Nephron (organoid): Measurements from ENCODE around the gene TMEM242.

Source experiments
- H3K27ac Mint-ChIP-seq, 3 experiments: 2 replicates each; pipeline ENCODE4 v1.8.0; 2020; ENCODE audit warnings: mixed read lengths in 3 of 3, mild to moderate bottlenecking in 2 of 3, moderate library complexity in 1 of 3
- H3K27me3 Mint-ChIP-seq: 2 replicates; pipeline ENCODE4 v1.8.0; 2021; ENCODE audit warnings: low read depth, mild to moderate bottlenecking, moderate library complexity, mixed read lengths
- H3K36me3 Mint-ChIP-seq: 2 replicates; pipeline ENCODE4 v1.8.0; 2020; ENCODE audit warnings: low read depth, mixed read lengths
- H3K4me1 Mint-ChIP-seq: 2 replicates; pipeline ENCODE4 v1.8.0; 2020; ENCODE audit warnings: mixed read lengths
- H3K4me3 Mint-ChIP-seq, 3 experiments: 2 replicates each; pipeline ENCODE4 v1.8.0; 2020; ENCODE audit warnings: mild to moderate bottlenecking in 3 of 3, mixed read lengths in 3 of 3, moderate library complexity in 2 of 3
- H3K9me3 Mint-ChIP-seq: 2 replicates; pipeline ENCODE4 v1.8.0; 2020; ENCODE audit warnings: mixed read lengths
- CTCF ChIP-seq, 3 experiments: fragments of 200-600 bp; sonication (generic); IDR thresholded peaks; one replicate each; pipeline ENCODE4 v1.5.0; 2021; ENCODE audit warnings: antibody characterized with exemption in 3 of 3; ENCODE audit not compliant: unreplicated experiment in 3 of 3

Gene TMEM242

DNA sequence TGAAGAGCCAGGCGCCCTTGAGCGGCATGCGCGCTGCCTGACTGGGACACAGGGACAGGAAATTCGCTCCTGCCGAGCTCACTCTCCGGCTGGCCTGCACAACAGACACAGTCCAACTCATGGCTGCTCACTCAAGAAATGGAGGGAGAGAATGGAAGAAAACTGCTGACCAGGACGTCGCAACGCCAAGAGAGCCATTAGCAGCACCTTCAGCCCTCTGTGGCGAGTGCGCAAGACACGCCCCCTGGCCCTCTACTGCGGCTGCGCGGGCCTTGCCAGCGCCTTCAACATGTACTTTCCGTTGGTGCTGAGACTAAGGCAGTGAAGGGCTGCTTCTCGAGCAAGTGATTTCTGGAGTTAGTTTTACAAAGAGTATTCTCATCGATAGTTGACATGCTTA is 23.3 kb downstream of the TMEM242 start:
- H3K4me3 Mint-ChIP-seq = no peak overlapping the region
- H3K27ac Mint-ChIP-seq = no peak overlapping the region
- peaks cover 10% of the 10 kb centered on the region for H3K36me3 Mint-ChIP-seq
- no peaks in the 10 kb centered on the region for H3K27me3 Mint-ChIP-seq
- TF ChIP-seq CTCF (IDR thresholded peaks at IDR 0.05; ENCODE audit: unreplicated experiment in 3 of 3) = no peak
- H3K4me1 Mint-ChIP-seq = peaks cover 12% of the 10 kb centered on the region
- no peaks in the 10 kb centered on the region for H3K9me3 Mint-ChIP-seq

DNA sequence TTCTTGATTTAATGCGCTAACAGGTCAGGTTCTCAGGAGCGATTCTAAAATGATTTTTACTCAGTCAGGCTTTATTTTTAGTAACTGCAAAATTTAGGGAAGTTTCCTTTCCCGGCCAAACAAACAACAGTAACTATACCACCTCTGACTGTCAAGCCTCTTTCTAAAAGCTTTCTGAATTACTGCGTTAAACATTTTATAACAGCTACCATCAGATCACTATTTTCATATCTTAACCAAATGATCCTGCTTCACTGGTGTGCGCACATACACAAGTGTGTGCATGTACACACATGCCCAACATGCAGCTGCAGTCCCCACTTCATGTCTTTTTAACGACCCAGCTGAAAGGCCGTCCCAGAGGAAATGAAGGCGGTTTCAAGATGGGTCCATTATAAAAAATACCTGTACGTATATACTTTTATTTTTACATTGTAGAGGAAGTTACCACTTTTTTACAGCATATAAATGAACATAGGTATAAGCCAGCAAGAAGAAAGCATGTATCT is 25.0 kb downstream of the TMEM242 start:
- Mint-ChIP-seq H3K27ac (no peak overlapping the region), H3K4me3 (no peak overlapping the region), H3K9me3 (no peaks in the 10 kb centered on the region), H3K27me3 (no peaks in the 10 kb centered on the region), H3K4me1 (peaks cover 11% of the 10 kb centered on the region), H3K36me3 (peaks cover 15% of the 10 kb centered on the region)
- TF ChIP-seq CTCF (IDR thresholded peaks at IDR 0.05; ENCODE audit: unreplicated experiment in 3 of 3) = no peak

GRCh38 chr6:157294654-157295053 is 28.7 kb downstream of the TMEM242 start:
- Mint-ChIP-seq H3K36me3 (peaks cover 34% of the 10 kb centered on the region), H3K27me3 (no peaks in the 10 kb centered on the region)

DNA sequence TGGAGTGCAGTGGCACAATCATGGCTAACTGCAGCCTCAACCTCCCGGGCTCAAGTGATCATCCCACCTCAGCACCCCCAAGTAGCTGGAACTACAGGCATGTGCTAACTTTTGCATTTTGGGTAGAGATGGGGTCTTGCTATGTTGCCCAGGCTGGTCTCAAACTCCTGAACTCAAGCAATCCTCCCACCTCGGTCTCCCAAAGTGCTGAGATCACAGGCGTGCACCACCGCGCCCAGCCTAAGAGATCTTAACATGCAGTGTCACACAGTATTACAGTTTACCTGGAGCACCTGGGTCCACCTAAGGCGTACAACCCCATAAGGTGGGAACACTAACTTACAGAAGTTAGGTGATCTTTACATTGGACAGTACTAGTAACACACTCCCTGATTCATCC is 29.5 kb downstream of the TMEM242 start:
- H3K4me1 Mint-ChIP-seq = peaks cover 6% of the 10 kb centered on the region
- no peak overlapping the region for H3K4me3 Mint-ChIP-seq
- TF ChIP-seq CTCF (IDR thresholded peaks at IDR 0.05; ENCODE audit: unreplicated experiment in 3 of 3) = no peak

More at GRCh38 chr6:157294654-157295053, 28.7 kb downstream of the TMEM242 start:
- Mint-ChIP-seq H3K9me3 (no peaks in the 10 kb centered on the region), H3K27ac (no peak overlapping the region), H3K4me3 (no peak overlapping the region), H3K4me1 (peaks cover 6% of the 10 kb centered on the region)
- TF ChIP-seq CTCF (IDR thresholded peaks at IDR 0.05; ENCODE audit: unreplicated experiment in 3 of 3) = no peak

DNA sequence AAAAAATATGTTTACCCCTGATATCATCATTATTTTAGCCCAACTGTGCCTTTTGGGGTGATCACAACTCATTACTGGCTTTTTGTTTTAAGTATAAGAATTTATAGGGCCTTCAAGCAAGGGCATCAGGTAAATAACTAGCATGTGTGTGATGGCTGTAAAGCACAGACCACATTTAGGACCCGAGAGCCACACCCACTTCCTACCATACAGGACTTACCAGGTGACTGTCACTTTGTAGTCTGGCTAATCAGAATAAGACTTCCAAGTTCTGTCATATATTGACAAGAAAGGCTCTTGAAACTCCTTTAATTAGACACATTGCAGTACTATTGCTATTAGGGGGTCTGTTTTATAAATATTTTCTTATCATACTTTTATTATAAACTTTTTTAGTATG is 31.1 kb downstream of the TMEM242 start:
- TF ChIP-seq CTCF (IDR thresholded peaks at IDR 0.05; ENCODE audit: unreplicated experiment in 3 of 3) = no peak
- no peak overlapping the region for H3K4me3 Mint-ChIP-seq
- H3K27me3 Mint-ChIP-seq = no peaks in the 10 kb centered on the region
- no peaks in the 10 kb centered on the region for H3K9me3 Mint-ChIP-seq
- H3K4me1 Mint-ChIP-seq = no peaks in the 10 kb centered on the region
- peaks cover 34% of the 10 kb centered on the region for H3K36me3 Mint-ChIP-seq
- H3K27ac Mint-ChIP-seq = no peak overlapping the region

More for the DNA sequence above, 29.5 kb downstream of the TMEM242 start:
- Mint-ChIP-seq H3K27me3 (no peaks in the 10 kb centered on the region), H3K27ac (no peak overlapping the region), H3K36me3 (peaks cover 27% of the 10 kb centered on the region), H3K9me3 (no peaks in the 10 kb centered on the region)

- no peak overlapping the region for H3K4me3 Mint-ChIP-seq
These were observed 32.0 kb downstream of the TMEM242 start for GRCh38 chr6:157291356-157291755.

More at GRCh38 chr6:157291356-157291755, 32.0 kb downstream of the TMEM242 start:
- no peak for TF ChIP-seq CTCF (IDR thresholded peaks at IDR 0.05; ENCODE audit: unreplicated experiment in 3 of 3)
- no peaks in the 10 kb centered on the region for H3K4me1 Mint-ChIP-seq
- H3K27ac Mint-ChIP-seq = no peak overlapping the region
- H3K36me3 Mint-ChIP-seq = peaks cover 34% of the 10 kb centered on the region
- H3K9me3 Mint-ChIP-seq = no peaks in the 10 kb centered on the region
- no peaks in the 10 kb centered on the region for H3K27me3 Mint-ChIP-seq
